Astrocyte of the spinal cord (primary cell): ENCODE measurements around the gene UVSSA.
"Not testable (repeated sequence)": the region's sequence is repeated elsewhere in the genome, so short reads cannot be mapped to it uniquely, and the experiment has no call there.

Source experiments
- DNase-seq: peaks from one replicate; pipeline ENCODE4 v3.0.0; 2011; ENCODE audit warnings: low read depth, low spot score
- H3K4me3 ChIP-seq: 2 replicates; pipeline ENCODE4 v1.5.1; 2011; ENCODE audit warnings: low read depth, mild to moderate bottlenecking, low read length, moderate library complexity
- CTCF ChIP-seq: IDR thresholded peaks from 2 replicates; pipeline ENCODE4 v1.5.1; 2012; ENCODE audit warnings: low read depth, mild to moderate bottlenecking, low read length, inconsistent platforms
- in situ Hi-C: cut with HindIII; loops from 2 replicates; pipeline ENCODE4 v1.10.0; 2017; ENCODE audit warnings: low sequenced_read_pairs

UVSSA gene

GRCh38 chr4:1369091-1369450, 22.1 kb downstream of the UVSSA start:
- DNase-seq: no peak
- H3K4me3 ChIP-seq: no peak overlapping the region
- no peak for TF ChIP-seq CTCF
- in situ Hi-C loops: no loop called here

- in situ Hi-C loops: no loop called here
- H3K4me3 ChIP-seq: no peak overlapping the region
- no peak for DNase-seq
- no peak for TF ChIP-seq CTCF
Observed at GRCh38 chr4:1369479-1370079, 22.6 kb downstream of the UVSSA start.

GRCh38 chr4:1370321-1371124, 23.5 kb downstream of the UVSSA start:
- in situ Hi-C loops: no loop called here
- no peak for DNase-seq
- no peak overlapping the region for H3K4me3 ChIP-seq
- no peak for TF ChIP-seq CTCF

- in situ Hi-C loops: no loop called here
- H3K4me3 ChIP-seq: no peak overlapping the region
- no peak for TF ChIP-seq CTCF
- no peak for DNase-seq
Observed at GRCh38 chr4:1371176-1372165, 24.5 kb downstream of the UVSSA start.

- DNase-seq, in situ Hi-C loops, H3K4me3 ChIP-seq: not testable (repeated sequence)
Observed at GRCh38 chr4:1372576-1372975, 25.6 kb downstream of the UVSSA start.

- no peak for TF ChIP-seq CTCF
- no peak for DNase-seq
- no peak overlapping the region for H3K4me3 ChIP-seq
- in situ Hi-C loops: no loop called here
Observed at GRCh38 chr4:1373892-1374705, 27.1 kb downstream of the UVSSA start.
